ENCODE results near the gene RETREG3.
A peak's percentile ranks its signal among the peaks of the same experiment; 100 is the strongest.
"Not testable (repeated sequence)": the region's sequence is repeated elsewhere in the genome, so short reads cannot be mapped to it uniquely, and the experiment has no call there.

Gene RETREG3

DNA sequence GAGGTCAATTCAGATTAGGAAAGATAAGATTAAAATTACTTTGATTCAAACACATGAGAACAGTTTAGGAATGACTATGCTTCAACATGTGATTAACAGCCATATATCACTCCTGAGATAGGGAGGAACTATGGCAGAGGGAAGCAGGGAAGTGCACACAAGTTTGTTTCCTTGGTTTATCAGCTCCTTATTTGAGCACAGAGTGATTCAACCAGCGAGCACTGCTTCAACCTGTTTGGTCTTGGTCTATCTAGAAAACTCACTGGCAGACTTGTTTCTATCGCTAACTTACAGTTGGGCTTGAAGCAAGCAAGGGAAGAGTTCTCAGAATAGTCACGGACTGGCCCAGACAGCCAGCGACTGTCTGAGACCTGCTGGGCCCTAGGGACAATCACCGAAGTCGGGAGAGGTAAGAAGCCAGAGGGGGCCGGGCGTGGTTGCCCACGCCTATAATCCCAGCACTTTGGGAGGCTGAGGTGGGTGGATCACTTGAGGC is 23.8 kb upstream of the RETREG3 start:
- Histone ChIP-seq H3K27ac (ENCODE audit: poor library complexity, severe bottlenecking) (no peak overlapping the region), H3K27me3 (ENCODE audit: insufficient read depth, poor library complexity, severe bottlenecking) (no peaks in the 10 kb centered on the region), H3K4me3 (ENCODE audit: severe bottlenecking) (no peak overlapping the region), H3K9me3 (ENCODE audit: severe bottlenecking) (peaks cover 2% of the 10 kb centered on the region), H3K4me1 (ENCODE audit: insufficient read depth, poor library complexity, severe bottlenecking) (peaks cover 14% of the 10 kb centered on the region), H3K36me3 (ENCODE audit: low read depth) (no peaks in the 10 kb centered on the region)
- DNase-seq (ENCODE audit: low spot score) (no peak), ATAC-seq (ENCODE audit: low read depth) (no peak)
- TF ChIP-seq, protein P1, sequence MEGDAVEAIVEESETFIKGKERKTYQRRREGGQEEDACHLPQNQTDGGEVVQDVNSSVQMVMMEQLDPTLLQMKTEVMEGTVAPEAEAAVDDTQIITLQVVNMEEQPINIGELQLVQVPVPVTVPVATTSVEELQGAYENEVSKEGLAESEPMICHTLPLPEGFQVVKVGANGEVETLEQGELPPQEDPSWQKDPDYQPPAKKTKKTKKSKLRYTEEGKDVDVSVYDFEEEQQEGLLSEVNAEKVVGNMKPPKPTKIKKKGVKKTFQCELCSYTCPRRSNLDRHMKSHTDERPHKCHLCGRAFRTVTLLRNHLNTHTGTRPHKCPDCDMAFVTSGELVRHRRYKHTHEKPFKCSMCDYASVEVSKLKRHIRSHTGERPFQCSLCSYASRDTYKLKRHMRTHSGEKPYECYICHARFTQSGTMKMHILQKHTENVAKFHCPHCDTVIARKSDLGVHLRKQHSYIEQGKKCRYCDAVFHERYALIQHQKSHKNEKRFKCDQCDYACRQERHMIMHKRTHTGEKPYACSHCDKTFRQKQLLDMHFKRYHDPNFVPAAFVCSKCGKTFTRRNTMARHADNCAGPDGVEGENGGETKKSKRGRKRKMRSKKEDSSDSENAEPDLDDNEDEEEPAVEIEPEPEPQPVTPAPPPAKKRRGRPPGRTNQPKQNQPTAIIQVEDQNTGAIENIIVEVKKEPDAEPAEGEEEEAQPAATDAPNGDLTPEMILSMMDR (IDR thresholded peaks at IDR 0.05; ENCODE audit: poor library complexity, severe bottlenecking) = no peak

DNA sequence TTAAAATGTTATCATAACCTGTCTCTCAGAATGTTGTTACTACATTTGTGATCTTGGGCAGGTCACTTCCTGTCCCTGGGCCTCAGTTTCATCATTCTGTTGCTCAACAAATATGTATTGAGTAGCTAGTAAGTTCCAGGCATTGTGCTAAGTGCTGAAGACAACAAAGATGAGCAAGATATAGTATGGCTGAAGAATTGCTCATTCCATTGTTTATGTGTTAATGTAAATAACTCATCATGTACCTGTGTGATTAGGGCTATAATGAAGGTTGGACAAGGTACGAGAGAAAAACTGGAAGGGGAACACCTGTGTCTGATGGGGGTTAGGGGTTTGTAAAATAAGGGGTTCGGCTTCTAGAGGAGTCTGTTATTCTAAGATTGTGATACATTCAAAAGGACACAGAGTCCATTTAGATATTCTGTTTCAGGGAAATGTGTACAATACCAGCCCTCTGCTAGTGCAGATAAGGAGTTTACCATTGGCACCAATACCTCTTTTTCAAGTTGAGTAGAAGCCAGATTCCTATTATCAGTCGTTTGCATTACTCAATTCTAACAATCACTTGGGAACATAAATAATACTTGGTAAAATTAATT is 20.3 kb upstream of the RETREG3 start:
- Histone ChIP-seq H3K27ac (ENCODE audit: poor library complexity, severe bottlenecking) (peak overlapping the region; percentile 14), H3K36me3 (ENCODE audit: low read depth) (no peaks in the 10 kb centered on the region), H3K27me3 (ENCODE audit: insufficient read depth, poor library complexity, severe bottlenecking) (no peaks in the 10 kb centered on the region), H3K4me3 (ENCODE audit: severe bottlenecking) (no peak overlapping the region), H3K4me1 (ENCODE audit: insufficient read depth, poor library complexity, severe bottlenecking) (peaks cover 15% of the 10 kb centered on the region), H3K9me3 (ENCODE audit: severe bottlenecking) (no peaks in the 10 kb centered on the region)
- ATAC-seq (ENCODE audit: low read depth) = peak; percentile 86
- TF ChIP-seq, protein P1 (IDR thresholded peaks at IDR 0.05; ENCODE audit: poor library complexity, severe bottlenecking) = no peak
- DNase-seq (ENCODE audit: low spot score) = no peak

GRCh38 chr17:42627032-42627764 is 18.0 kb upstream of the RETREG3 start:
- H3K4me1 ChIP-seq (ENCODE audit: insufficient read depth, poor library complexity, severe bottlenecking) = peaks cover 22% of the 10 kb centered on the region
- not testable (repeated sequence) for DNase-seq (ENCODE audit: low spot score); H3K27ac ChIP-seq (ENCODE audit: poor library complexity, severe bottlenecking); H3K9me3 ChIP-seq (ENCODE audit: severe bottlenecking); H3K27me3 ChIP-seq (ENCODE audit: insufficient read depth, poor library complexity, severe bottlenecking); H3K4me3 ChIP-seq (ENCODE audit: severe bottlenecking); ATAC-seq (ENCODE audit: low read depth); H3K36me3 ChIP-seq (ENCODE audit: low read depth)

- Histone ChIP-seq H3K4me1 (ENCODE audit: insufficient read depth, poor library complexity, severe bottlenecking) (peaks cover 16% of the 10 kb centered on the region), H3K4me3 (ENCODE audit: severe bottlenecking) (no peak overlapping the region), H3K27ac (ENCODE audit: poor library complexity, severe bottlenecking) (peak overlapping the region; percentile 57), H3K9me3 (ENCODE audit: severe bottlenecking) (no peaks in the 10 kb centered on the region), H3K27me3 (ENCODE audit: insufficient read depth, poor library complexity, severe bottlenecking) (no peaks in the 10 kb centered on the region), H3K36me3 (ENCODE audit: low read depth) (no peaks in the 10 kb centered on the region)
- ATAC-seq (ENCODE audit: low read depth) (peak; percentile 97), DNase-seq (ENCODE audit: low spot score) (no peak)
- TF ChIP-seq, protein P1 (IDR thresholded peaks at IDR 0.05; ENCODE audit: poor library complexity, severe bottlenecking) = peak; percentile 24
Measured at GRCh38 chr17:42623732-42624596, 14.8 kb upstream of the RETREG3 start.

- Histone ChIP-seq H3K4me1 (ENCODE audit: insufficient read depth, poor library complexity, severe bottlenecking) (peaks cover 19% of the 10 kb centered on the region), H3K36me3 (ENCODE audit: low read depth) (no peaks in the 10 kb centered on the region), H3K9me3 (ENCODE audit: severe bottlenecking) (no peaks in the 10 kb centered on the region), H3K27me3 (ENCODE audit: insufficient read depth, poor library complexity, severe bottlenecking) (no peaks in the 10 kb centered on the region), H3K4me3 (ENCODE audit: severe bottlenecking) (no peak overlapping the region), H3K27ac (ENCODE audit: poor library complexity, severe bottlenecking) (peak overlapping the region; percentile 57)
- ATAC-seq (ENCODE audit: low read depth) = no peak
- DNase-seq (ENCODE audit: low spot score) = no peak
- TF ChIP-seq, protein P1 (IDR thresholded peaks at IDR 0.05; ENCODE audit: poor library complexity, severe bottlenecking) = no peak
Measured at GRCh38 chr17:42623271-42623670, 14.1 kb upstream of the RETREG3 start.

GRCh38 chr17:42621987-42622386 is 12.8 kb upstream of the RETREG3 start:
- not testable (repeated sequence) for H3K27me3 ChIP-seq (ENCODE audit: insufficient read depth, poor library complexity, severe bottlenecking); H3K4me3 ChIP-seq (ENCODE audit: severe bottlenecking); H3K27ac ChIP-seq (ENCODE audit: poor library complexity, severe bottlenecking); H3K36me3 ChIP-seq (ENCODE audit: low read depth); DNase-seq (ENCODE audit: low spot score); H3K9me3 ChIP-seq (ENCODE audit: severe bottlenecking); ATAC-seq (ENCODE audit: low read depth)
- peaks cover 21% of the 10 kb centered on the region for H3K4me1 ChIP-seq (ENCODE audit: insufficient read depth, poor library complexity, severe bottlenecking)
